Measurements from ENCODE around the gene MYO15A.

DNA sequence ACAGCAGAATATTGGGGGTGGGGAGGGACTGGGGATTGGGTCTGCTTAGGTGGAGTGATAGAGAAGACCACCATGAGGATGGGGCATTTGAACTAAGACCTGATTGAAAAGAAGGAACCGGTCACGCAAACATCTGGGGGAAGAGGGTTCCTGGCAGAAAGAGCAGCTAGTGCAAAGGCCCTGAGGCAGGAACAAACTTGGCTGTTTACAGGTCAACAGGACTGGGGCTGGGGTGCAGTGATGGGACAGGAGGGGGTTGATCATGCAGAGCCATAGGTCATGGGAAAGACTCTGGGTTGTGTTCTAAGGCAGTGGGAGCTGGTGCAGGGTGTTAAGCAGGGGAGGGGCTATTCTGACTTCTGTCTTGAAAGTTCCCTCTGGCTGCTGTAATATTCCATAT lies 18.9 kb upstream of the MYO15A start:
- TF ChIP-seq POLR2A (IDR thresholded peaks at IDR 0.05; ENCODE audit: low read length), result no peak
- no peak for TF ChIP-seq GATA1 (IDR thresholded peaks at IDR 0.05; ENCODE audit: low read depth, low read length)

Data from erythroblast (primary cell).